GM12878 (cell line): ENCODE measurements around the gene NSFL1C. TPM values are rescaled to one million over a fixed set of nuclear protein-coding genes. Genes with fewer than 3 reads are reported as not detected.

Source experiments
- ASH2L ChIP-seq: fragments of 300-600, 200-600 bp; sonication (generic); IDR thresholded peaks from 2 replicates; pipeline ENCODE4 v1.6.1; 2017; ENCODE audit warnings: low read depth, mild to moderate bottlenecking, borderline replicate concordance
- BRCA1 ChIP-seq: IDR thresholded peaks from 2 replicates; pipeline ENCODE4 v1.6.1; 2011; ENCODE audit warnings: low read depth, low read length, improper control_type of control experiment
- HDAC2 ChIP-seq: fragments of 200-600 bp; sonication (generic); IDR thresholded peaks from 2 replicates; pipeline ENCODE4 v1.6.1; 2017
- MXI1 ChIP-seq: fragments of 150-350 bp; IDR thresholded peaks from 2 replicates; pipeline ENCODE4 v1.6.1; 2011; ENCODE audit warnings: low read depth, mild to moderate bottlenecking, inconsistent platforms, low read length, improper control_type of control experiment
- MYB ChIP-seq: fragments of 150-350 bp; IDR thresholded peaks from 2 replicates; pipeline ENCODE4 v1.6.1; 2014; ENCODE audit warnings: mild to moderate bottlenecking, low read depth, low read length, borderline replicate concordance
- RBBP5 ChIP-seq: fragments of 200-600 bp; sonication (generic); conservative IDR thresholded peaks from 2 replicates; pipeline ENCODE4 v1.6.1; 2016
- SMARCA5 ChIP-seq: fragments of 450-650 bp; IDR thresholded peaks from 2 replicates; pipeline ENCODE4 v1.6.1; 2017; ENCODE audit warnings: mild to moderate bottlenecking
- SUZ12 ChIP-seq: fragments of 200-600 bp; sonication (generic); IDR thresholded peaks from one replicate; pipeline ENCODE4 v1.6.1; 2018; ENCODE audit warnings: antibody characterized with exemption, mild to moderate bottlenecking; ENCODE audit not compliant: unreplicated experiment
- TBL1XR1 ChIP-seq: IDR thresholded peaks from 2 replicates; pipeline ENCODE4 v1.6.1; 2012; ENCODE audit warnings: low read depth, low read length, improper control_type of control experiment
- TCF12 ChIP-seq: IDR thresholded peaks from 2 replicates; pipeline ENCODE4 v1.6.1; 2011; ENCODE audit warnings: low read depth, mild to moderate bottlenecking, low read length
- ZNF207 ChIP-seq: fragments of 450-650 bp; IDR thresholded peaks from 2 replicates; pipeline ENCODE4 v1.6.1; 2014; ENCODE audit warnings: antibody characterized with exemption, mild to moderate bottlenecking, borderline replicate concordance
- ZNF24 ChIP-seq: fragments of 450-650 bp; IDR thresholded peaks from 2 replicates; pipeline ENCODE4 v1.6.1; 2017; ENCODE audit warnings: antibody characterized with exemption, mild to moderate bottlenecking
- ZNF384 ChIP-seq: IDR thresholded peaks from 2 replicates; pipeline ENCODE4 v1.6.1; 2012; ENCODE audit warnings: low read depth, mild to moderate bottlenecking, low read length, improper control_type of control experiment, borderline replicate concordance
- polyA plus RNA-seq, 11 experiments: library from polyadenylated mRNA; depleted of rRNA in 4 of 11; unstranded in 6 of 11; stranded (reverse) in 5 of 11; fragments of >200 nt; fragmentation: Nextera tagmentation in 4 of 11; fragmentation: Illumina TruSeq in 1 of 11; extraction: Ambion mirVana in 4 of 11; extraction: Trizol in 1 of 11; gene quantifications; 1 replicate in 1 of 11; 2 replicates in 10 of 11; pipeline versions ENCODE4 v1.2.1 to v1.2.3, GENCODE V29; 2011 to 2016; ENCODE audit warnings: inconsistent platforms in 2 of 11, missing spikeins in 2 of 11, low read depth in 1 of 11
- total RNA-seq, 4 experiments: library from RNA; depleted of rRNA in 3 of 4; stranded (reverse); fragments of >200 nt in 3 of 4; fragmentation: Illumina TruSeq in 1 of 4; extraction: Trizol in 1 of 4; gene quantifications; 2 replicates each; pipeline versions ENCODE4 v1.2.1 to v1.2.3, GENCODE V29; 2013 to 2021
- TF ChIP-seq, protein P1 (sequence below): IDR thresholded peaks from 2 replicates; pipeline ENCODE4 v1.6.1; 2011; ENCODE audit warnings: mild to moderate bottlenecking, low read depth, low read length, moderate library complexity; ENCODE audit not compliant: insufficient replicate concordance
- TF ChIP-seq, protein P2 (sequence below): fragments of 450-650 bp; IDR thresholded peaks from 2 replicates; pipeline ENCODE4 v1.6.1; 2017; ENCODE audit warnings: mild to moderate bottlenecking
- TF ChIP-seq, protein P3 (sequence below): fragments of 450-650 bp; IDR thresholded peaks from 2 replicates; pipeline ENCODE4 v1.6.1; 2018; ENCODE audit warnings: borderline replicate concordance, mild to moderate bottlenecking; ENCODE audit not compliant: partially characterized antibody
- TF ChIP-seq, protein P4 (sequence below): IDR thresholded peaks from 2 replicates; pipeline ENCODE4 v1.6.1; 2012; ENCODE audit warnings: low read length, inconsistent platforms
- TF ChIP-seq, protein P5 (sequence below): fragments of 450-650 bp; IDR thresholded peaks from 2 replicates; pipeline ENCODE4 v1.6.1; 2017; ENCODE audit warnings: antibody characterized with exemption, mild to moderate bottlenecking, moderate library complexity

The NSFL1C gene
- total and polyA plus RNA-seq, 10 of the 15 experiments (the other 5 are each of a cell fraction or from before 2014, with no cell fraction given): 21.5 to 100 (median 38.1) TPM

DNA sequence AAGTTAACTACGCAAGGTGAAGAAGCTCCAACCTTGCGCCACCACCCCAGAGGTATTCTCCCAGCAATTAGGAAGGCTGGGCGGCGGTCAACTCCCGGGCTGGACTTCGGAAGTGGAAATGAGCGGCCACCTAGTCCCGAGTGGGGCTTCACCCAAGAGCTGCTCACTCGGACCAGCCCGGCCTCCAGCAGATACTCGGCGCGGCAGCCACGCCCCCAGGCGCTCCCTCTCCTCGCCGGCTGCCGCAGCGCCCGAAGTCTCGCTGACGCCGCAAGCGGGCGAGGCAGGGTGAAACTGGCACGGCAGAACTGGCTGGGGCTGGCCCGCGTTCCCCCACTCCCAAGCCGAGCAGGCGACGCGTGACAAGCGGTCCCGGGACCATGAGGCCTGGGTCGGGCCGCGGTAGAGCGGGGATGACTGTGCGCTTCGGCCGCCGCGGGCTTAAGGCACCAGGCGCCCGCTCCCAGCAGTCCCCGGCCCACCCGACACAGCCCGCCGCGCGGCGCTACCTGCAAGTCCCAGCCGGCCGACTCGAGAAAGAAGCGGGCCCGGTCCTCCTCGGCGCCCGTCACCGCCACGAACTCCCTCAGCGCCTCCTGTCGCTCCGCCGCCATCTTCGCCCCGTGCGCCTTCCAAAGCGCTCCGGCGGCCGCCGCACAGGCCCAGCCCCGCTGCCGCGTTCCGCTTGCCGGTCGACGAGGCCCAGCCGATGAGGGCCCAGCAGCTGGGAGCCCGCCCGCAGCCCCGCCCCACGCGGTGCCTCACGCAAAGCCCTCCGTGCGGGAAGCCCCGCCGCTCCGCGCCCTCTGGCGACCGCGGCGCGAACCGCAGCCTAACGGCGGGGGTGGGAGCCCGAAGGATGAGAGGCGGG is at the start of gene NSFL1C (continued):
- TF ChIP-seq, protein P1, sequence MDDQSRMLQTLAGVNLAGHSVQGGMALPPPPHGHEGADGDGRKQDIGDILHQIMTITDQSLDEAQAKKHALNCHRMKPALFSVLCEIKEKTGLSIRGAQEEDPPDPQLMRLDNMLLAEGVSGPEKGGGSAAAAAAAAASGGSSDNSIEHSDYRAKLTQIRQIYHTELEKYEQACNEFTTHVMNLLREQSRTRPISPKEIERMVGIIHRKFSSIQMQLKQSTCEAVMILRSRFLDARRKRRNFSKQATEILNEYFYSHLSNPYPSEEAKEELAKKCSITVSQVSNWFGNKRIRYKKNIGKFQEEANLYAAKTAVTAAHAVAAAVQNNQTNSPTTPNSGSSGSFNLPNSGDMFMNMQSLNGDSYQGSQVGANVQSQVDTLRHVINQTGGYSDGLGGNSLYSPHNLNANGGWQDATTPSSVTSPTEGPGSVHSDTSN: peak; percentile 72
- TF ChIP-seq SMARCA5 (peak; percentile 99), MXI1 (peak; percentile 44; the same call in 1 of the 2 replicates), SUZ12 (no peak), TBL1XR1 (0 out of 2 replicates have a peak, but pooled peaks have one; percentile 40), RBBP5 (no peak), MYB (no peak), ASH2L (0 out of 2 replicates have a peak, but pooled peaks have one; percentile 82), TCF12 (peak; percentile 94), HDAC2 (no peak), ZNF384 (no peak), ZNF24 (peak; percentile 91), ZNF207 (peak; percentile 98), BRCA1 (0 out of 2 replicates have a peak, but pooled peaks have one; percentile 15)
- TF ChIP-seq, protein P2, sequence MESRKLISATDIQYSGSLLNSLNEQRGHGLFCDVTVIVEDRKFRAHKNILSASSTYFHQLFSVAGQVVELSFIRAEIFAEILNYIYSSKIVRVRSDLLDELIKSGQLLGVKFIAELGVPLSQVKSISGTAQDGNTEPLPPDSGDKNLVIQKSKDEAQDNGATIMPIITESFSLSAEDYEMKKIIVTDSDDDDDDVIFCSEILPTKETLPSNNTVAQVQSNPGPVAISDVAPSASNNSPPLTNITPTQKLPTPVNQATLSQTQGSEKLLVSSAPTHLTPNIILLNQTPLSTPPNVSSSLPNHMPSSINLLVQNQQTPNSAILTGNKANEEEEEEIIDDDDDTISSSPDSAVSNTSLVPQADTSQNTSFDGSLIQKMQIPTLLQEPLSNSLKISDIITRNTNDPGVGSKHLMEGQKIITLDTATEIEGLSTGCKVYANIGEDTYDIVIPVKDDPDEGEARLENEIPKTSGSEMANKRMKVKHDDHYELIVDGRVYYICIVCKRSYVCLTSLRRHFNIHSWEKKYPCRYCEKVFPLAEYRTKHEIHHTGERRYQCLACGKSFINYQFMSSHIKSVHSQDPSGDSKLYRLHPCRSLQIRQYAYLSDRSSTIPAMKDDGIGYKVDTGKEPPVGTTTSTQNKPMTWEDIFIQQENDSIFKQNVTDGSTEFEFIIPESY: no peak
- TF ChIP-seq, protein P3, sequence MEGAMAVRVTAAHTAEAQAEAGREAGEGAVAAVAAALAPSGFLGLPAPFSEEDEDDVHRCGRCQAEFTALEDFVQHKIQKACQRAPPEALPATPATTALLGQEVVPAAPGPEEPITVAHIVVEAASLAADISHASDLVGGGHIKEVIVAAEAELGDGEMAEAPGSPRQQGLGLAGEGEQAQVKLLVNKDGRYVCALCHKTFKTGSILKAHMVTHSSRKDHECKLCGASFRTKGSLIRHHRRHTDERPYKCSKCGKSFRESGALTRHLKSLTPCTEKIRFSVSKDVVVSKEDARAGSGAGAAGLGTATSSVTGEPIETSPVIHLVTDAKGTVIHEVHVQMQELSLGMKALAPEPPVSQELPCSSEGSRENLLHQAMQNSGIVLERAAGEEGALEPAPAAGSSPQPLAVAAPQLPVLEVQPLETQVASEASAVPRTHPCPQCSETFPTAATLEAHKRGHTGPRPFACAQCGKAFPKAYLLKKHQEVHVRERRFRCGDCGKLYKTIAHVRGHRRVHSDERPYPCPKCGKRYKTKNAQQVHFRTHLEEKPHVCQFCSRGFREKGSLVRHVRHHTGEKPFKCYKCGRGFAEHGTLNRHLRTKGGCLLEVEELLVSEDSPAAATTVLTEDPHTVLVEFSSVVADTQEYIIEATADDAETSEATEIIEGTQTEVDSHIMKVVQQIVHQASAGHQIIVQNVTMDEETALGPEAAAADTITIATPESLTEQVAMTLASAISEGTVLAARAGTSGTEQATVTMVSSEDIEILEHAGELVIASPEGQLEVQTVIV: no peak
- TF ChIP-seq, protein P4, sequence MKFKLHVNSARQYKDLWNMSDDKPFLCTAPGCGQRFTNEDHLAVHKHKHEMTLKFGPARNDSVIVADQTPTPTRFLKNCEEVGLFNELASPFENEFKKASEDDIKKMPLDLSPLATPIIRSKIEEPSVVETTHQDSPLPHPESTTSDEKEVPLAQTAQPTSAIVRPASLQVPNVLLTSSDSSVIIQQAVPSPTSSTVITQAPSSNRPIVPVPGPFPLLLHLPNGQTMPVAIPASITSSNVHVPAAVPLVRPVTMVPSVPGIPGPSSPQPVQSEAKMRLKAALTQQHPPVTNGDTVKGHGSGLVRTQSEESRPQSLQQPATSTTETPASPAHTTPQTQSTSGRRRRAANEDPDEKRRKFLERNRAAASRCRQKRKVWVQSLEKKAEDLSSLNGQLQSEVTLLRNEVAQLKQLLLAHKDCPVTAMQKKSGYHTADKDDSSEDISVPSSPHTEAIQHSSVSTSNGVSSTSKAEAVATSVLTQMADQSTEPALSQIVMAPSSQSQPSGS: no peak
- TF ChIP-seq, protein P5, sequence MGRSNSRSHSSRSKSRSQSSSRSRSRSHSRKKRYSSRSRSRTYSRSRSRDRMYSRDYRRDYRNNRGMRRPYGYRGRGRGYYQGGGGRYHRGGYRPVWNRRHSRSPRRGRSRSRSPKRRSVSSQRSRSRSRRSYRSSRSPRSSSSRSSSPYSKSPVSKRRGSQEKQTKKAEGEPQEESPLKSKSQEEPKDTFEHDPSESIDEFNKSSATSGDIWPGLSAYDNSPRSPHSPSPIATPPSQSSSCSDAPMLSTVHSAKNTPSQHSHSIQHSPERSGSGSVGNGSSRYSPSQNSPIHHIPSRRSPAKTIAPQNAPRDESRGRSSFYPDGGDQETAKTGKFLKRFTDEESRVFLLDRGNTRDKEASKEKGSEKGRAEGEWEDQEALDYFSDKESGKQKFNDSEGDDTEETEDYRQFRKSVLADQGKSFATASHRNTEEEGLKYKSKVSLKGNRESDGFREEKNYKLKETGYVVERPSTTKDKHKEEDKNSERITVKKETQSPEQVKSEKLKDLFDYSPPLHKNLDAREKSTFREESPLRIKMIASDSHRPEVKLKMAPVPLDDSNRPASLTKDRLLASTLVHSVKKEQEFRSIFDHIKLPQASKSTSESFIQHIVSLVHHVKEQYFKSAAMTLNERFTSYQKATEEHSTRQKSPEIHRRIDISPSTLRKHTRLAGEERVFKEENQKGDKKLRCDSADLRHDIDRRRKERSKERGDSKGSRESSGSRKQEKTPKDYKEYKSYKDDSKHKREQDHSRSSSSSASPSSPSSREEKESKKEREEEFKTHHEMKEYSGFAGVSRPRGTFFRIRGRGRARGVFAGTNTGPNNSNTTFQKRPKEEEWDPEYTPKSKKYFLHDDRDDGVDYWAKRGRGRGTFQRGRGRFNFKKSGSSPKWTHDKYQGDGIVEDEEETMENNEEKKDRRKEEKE: peak; percentile 61; the same call in 1 of the 2 replicates
